Rectal smooth muscle tissue (tissue), 1 donor: Measurements from ENCODE around the gene TUBD1.
A peak's percentile ranks its signal among the peaks of the same experiment; 100 is the strongest.
"Not testable (repeated sequence)": the region's sequence is repeated elsewhere in the genome, so short reads cannot be mapped to it uniquely, and the experiment has no call there.

Experiments
- H3K27ac ChIP-seq: one replicate; pipeline ENCODE4 v1.7.0; 2013; ENCODE audit warnings: low read depth, low read length, inconsistent platforms
- H3K27me3 ChIP-seq: one replicate; pipeline ENCODE4 v1.7.0; 2013; ENCODE audit warnings: low read length; ENCODE audit not compliant: control insufficient read depth, insufficient read depth
- H3K36me3 ChIP-seq: one replicate; pipeline ENCODE4 v1.7.0; 2013; ENCODE audit warnings: low read length; ENCODE audit not compliant: control insufficient read depth, insufficient read depth
- H3K4me1 ChIP-seq: one replicate; pipeline ENCODE4 v1.7.0; 2013; ENCODE audit warnings: low read length; ENCODE audit not compliant: control insufficient read depth, insufficient read depth
- H3K4me3 ChIP-seq: one replicate; pipeline ENCODE4 v1.7.0; 2013; ENCODE audit warnings: low read length
- H3K9ac ChIP-seq: one replicate; pipeline ENCODE4 v1.7.0; 2013; ENCODE audit warnings: low read length

Gene TUBD1

GRCh38 chr17:59892924-59893675 lies at the start of gene TUBD1, which contains the start of gene RPS6KB1:
TSS of gene TUBD1 (minus strand) at chr17:59892943. CDS start at chr17:59891002, 1,941 bp downstream.
TSS of gene RPS6KB1 (plus strand) at chr17:59893121. CDS start at chr17:59893185, 64 bp downstream.
- H3K9ac ChIP-seq = peak within 1 kb of the TSS; percentile 88
- H3K27ac ChIP-seq = peak within 1 kb of the TSS; percentile 93
- H3K4me3 ChIP-seq = peak within 1 kb of the TSS; percentile 95
- peaks cover 4% of the 10 kb centered on the region for H3K4me1 ChIP-seq
- no peaks in the 10 kb centered on the region for H3K27me3 ChIP-seq
- peaks cover 5% of the 10 kb centered on the region for H3K36me3 ChIP-seq

GRCh38 chr17:59941131-59941530 lies 48.4 kb upstream of the TUBD1 start:
- Histone ChIP-seq H3K36me3 (no peaks in the 10 kb centered on the region), H3K4me3 (no peak overlapping the region), H3K27ac (no peak overlapping the region), H3K27me3 (no peaks in the 10 kb centered on the region), H3K4me1 (no peaks in the 10 kb centered on the region), H3K9ac (no peak overlapping the region)

- H3K27me3 ChIP-seq, H3K4me1 ChIP-seq, H3K9ac ChIP-seq, H3K4me3 ChIP-seq, H3K27ac ChIP-seq, H3K36me3 ChIP-seq: not testable (repeated sequence)
These were observed 48.0 kb upstream of the TUBD1 start for GRCh38 chr17:59940697-59941096.

- not testable (repeated sequence) for H3K27me3 ChIP-seq, H3K4me1 ChIP-seq, H3K27ac ChIP-seq, H3K9ac ChIP-seq, H3K4me3 ChIP-seq, H3K36me3 ChIP-seq
These were observed 40.6 kb upstream of the TUBD1 start for GRCh38 chr17:59933317-59933716.

- not testable (repeated sequence) for H3K4me1 ChIP-seq, H3K4me3 ChIP-seq, H3K27me3 ChIP-seq, H3K9ac ChIP-seq, H3K36me3 ChIP-seq, H3K27ac ChIP-seq
These were observed 38.0 kb upstream of the TUBD1 start for GRCh38 chr17:59930768-59931167.

- not testable (repeated sequence) for H3K27ac ChIP-seq, H3K36me3 ChIP-seq, H3K27me3 ChIP-seq, H3K4me3 ChIP-seq, H3K4me1 ChIP-seq, H3K9ac ChIP-seq
These were observed 37.4 kb upstream of the TUBD1 start for GRCh38 chr17:59930121-59930520.

GRCh38 chr17:59920637-59921036 lies 27.9 kb upstream of the TUBD1 start:
- H3K4me3 ChIP-seq, H3K27me3 ChIP-seq, H3K4me1 ChIP-seq, H3K27ac ChIP-seq, H3K9ac ChIP-seq: not testable (repeated sequence)
- H3K36me3 ChIP-seq = peaks cover 11% of the 10 kb centered on the region

GRCh38 chr17:59916446-59916845 lies 23.7 kb upstream of the TUBD1 start:
- Histone ChIP-seq H3K4me1 (no peaks in the 10 kb centered on the region), H3K4me3 (no peak overlapping the region), H3K9ac (no peak overlapping the region), H3K27ac (no peak overlapping the region), H3K36me3 (peaks cover 14% of the 10 kb centered on the region), H3K27me3 (no peaks in the 10 kb centered on the region)

- Histone ChIP-seq H3K27me3 (no peaks in the 10 kb centered on the region), H3K4me3 (no peak overlapping the region), H3K9ac (no peak overlapping the region), H3K27ac (no peak overlapping the region), H3K36me3 (peaks cover 9% of the 10 kb centered on the region), H3K4me1 (no peaks in the 10 kb centered on the region)
These were observed 21.6 kb upstream of the TUBD1 start for GRCh38 chr17:59914274-59914854.

GRCh38 chr17:59907467-59907866 lies 14.7 kb upstream of the TUBD1 start:
- Histone ChIP-seq H3K27ac (no peak overlapping the region), H3K36me3 (no peaks in the 10 kb centered on the region), H3K4me3 (no peak overlapping the region), H3K4me1 (no peaks in the 10 kb centered on the region), H3K9ac (no peak overlapping the region), H3K27me3 (no peaks in the 10 kb centered on the region)

GRCh38 chr17:59903455-59903854 lies 10.7 kb upstream of the TUBD1 start:
- H3K4me1 ChIP-seq = no peaks in the 10 kb centered on the region
- no peaks in the 10 kb centered on the region for H3K36me3 ChIP-seq
- H3K4me3 ChIP-seq = no peak overlapping the region
- no peak overlapping the region for H3K9ac ChIP-seq
- no peaks in the 10 kb centered on the region for H3K27me3 ChIP-seq
- no peak overlapping the region for H3K27ac ChIP-seq

GRCh38 chr17:59901604-59902003 lies 8.9 kb upstream of the TUBD1 start:
- no peaks in the 10 kb centered on the region for H3K27me3 ChIP-seq

GRCh38 chr17:59899099-59899498 lies 6.4 kb upstream of the TUBD1 start:
- no peaks in the 10 kb centered on the region for H3K36me3 ChIP-seq
- H3K4me3 ChIP-seq = no peak overlapping the region
- no peak overlapping the region for H3K9ac ChIP-seq
- H3K27me3 ChIP-seq = no peaks in the 10 kb centered on the region
- H3K4me1 ChIP-seq = no peaks in the 10 kb centered on the region
- no peak overlapping the region for H3K27ac ChIP-seq

More at GRCh38 chr17:59901604-59902003, 8.9 kb upstream of the TUBD1 start:
- no peak overlapping the region for H3K27ac ChIP-seq
- no peak overlapping the region for H3K4me3 ChIP-seq
- H3K36me3 ChIP-seq = no peaks in the 10 kb centered on the region
- no peak overlapping the region for H3K9ac ChIP-seq
- no peaks in the 10 kb centered on the region for H3K4me1 ChIP-seq
